HEK293 (cell line): Measurements from ENCODE around the gene MPPED2.

Experiments used
- CTCF ChIA-PET: fragments of 350-600 bp; formaldehyde crosslinking; extraction: SDS; loops from one replicate; lab custom pipeline; 2021; ENCODE audit warnings: antibody characterized with exemption; lab: Yijun Ruan, JAX
- POLR2A ChIA-PET: fragments of 300-600 bp; formaldehyde crosslinking; extraction: SDS; loops from one replicate; lab custom pipeline; 2020; ENCODE audit warnings: antibody characterized with exemption, inconsistent platforms; lab: Yijun Ruan, JAX
- H3K27ac ChIP-seq: fragments of 200-500 bp; sonication (Bioruptor generic); 2 replicates; pipeline ENCODE4 v1.5.1; 2014; ENCODE audit warnings: low read depth, low read length, control low read depth, inconsistent platforms; ENCODE audit errors: extremely low read depth
- H3K36me3 ChIP-seq, 2 experiments: fragments of 200-500 bp in 1 of 2; sonication (Bioruptor generic) in 1 of 2; 1 replicate in 1 of 2; 2 replicates in 1 of 2; pipeline ENCODE4 v1.5.1; 2014 to 2017; ENCODE audit warnings: inconsistent platforms in 2 of 2, low read length in 2 of 2; ENCODE audit not compliant: control insufficient read depth in 2 of 2, insufficient read depth in 1 of 2
- H3K4me1 ChIP-seq: fragments of 200-500 bp; sonication (Bioruptor generic); 2 replicates; pipeline ENCODE4 v1.5.1; 2014; ENCODE audit warnings: mild to moderate bottlenecking, low read length, inconsistent platforms; ENCODE audit not compliant: control insufficient read depth, insufficient read depth
- H3K4me3 ChIP-seq: 2 replicates; pipeline ENCODE4 v1.5.1; 2011; ENCODE audit warnings: low read depth, mild to moderate bottlenecking, control low read depth, low read length, moderate library complexity
- H3K9me3 ChIP-seq: fragments of 200-500 bp; sonication (Bioruptor generic); 2 replicates; pipeline ENCODE4 v1.5.1; 2014; ENCODE audit warnings: low read depth, low read length, inconsistent platforms; ENCODE audit not compliant: control insufficient read depth, insufficient read depth
- ATF2 ChIP-seq: fragments of 450-650 bp; formaldehyde crosslinking; IDR thresholded peaks from 2 replicates; pipeline ENCODE4 v1.5.1; 2016; ENCODE audit warnings: missing biosample characterization, missing genetic modification characterization, low read depth
- ELK4 ChIP-seq: IDR thresholded peaks from 2 replicates; pipeline ENCODE4 v1.6.1; 2011; ENCODE audit warnings: mild to moderate bottlenecking, low read depth, low read length, borderline replicate concordance
- HIC1 ChIP-seq: fragments of 450-650 bp; formaldehyde crosslinking; IDR thresholded peaks from 2 replicates; pipeline ENCODE4 v1.5.1; 2016; ENCODE audit warnings: missing biosample characterization, missing genetic modification characterization
- PRDM2 ChIP-seq: fragments of 450-650 bp; formaldehyde crosslinking; IDR thresholded peaks from 2 replicates; pipeline ENCODE4 v1.5.1; 2016; ENCODE audit warnings: missing biosample characterization, missing genetic modification characterization, borderline replicate concordance
- SALL2 ChIP-seq: fragments of 450-650 bp; formaldehyde crosslinking; IDR thresholded peaks from 2 replicates; pipeline ENCODE4 v1.5.0; 2017; ENCODE audit warnings: missing biosample characterization, mild to moderate bottlenecking, missing genetic modification characterization, borderline replicate concordance
- ZNF112 ChIP-seq: fragments of 450-650 bp; formaldehyde crosslinking; IDR thresholded peaks from 2 replicates; pipeline ENCODE4 v1.5.0; 2017; ENCODE audit warnings: missing biosample characterization, missing genetic modification characterization
- ZNF121 ChIP-seq: fragments of 450-650 bp; formaldehyde crosslinking; IDR thresholded peaks from 2 replicates; pipeline ENCODE4 v1.5.1; 2016; ENCODE audit warnings: missing biosample characterization, missing genetic modification characterization
- ZNF148 ChIP-seq: fragments of 450-650 bp; formaldehyde crosslinking; IDR thresholded peaks from 2 replicates; pipeline ENCODE4 v1.5.0; 2017; ENCODE audit warnings: missing biosample characterization, missing genetic modification characterization, borderline replicate concordance
- ZNF157 ChIP-seq: fragments of 450-650 bp; formaldehyde crosslinking; IDR thresholded peaks from 2 replicates; pipeline ENCODE4 v1.5.1; 2016; ENCODE audit warnings: missing biosample characterization, missing genetic modification characterization
- ZNF18 ChIP-seq: fragments of 450-650 bp; formaldehyde crosslinking; IDR thresholded peaks from 2 replicates; pipeline ENCODE4 v1.5.1; 2016; ENCODE audit warnings: missing biosample characterization, missing genetic modification characterization
- ZNF248 ChIP-seq: fragments of 450-650 bp; formaldehyde crosslinking; IDR thresholded peaks from 2 replicates; pipeline ENCODE4 v1.5.1; 2017; ENCODE audit warnings: missing biosample characterization, missing genetic modification characterization
- ZNF266 ChIP-seq: fragments of 450-650 bp; formaldehyde crosslinking; IDR thresholded peaks from 2 replicates; pipeline ENCODE4 v1.5.1; 2016; ENCODE audit warnings: missing biosample characterization, missing genetic modification characterization, low read depth
- ZNF423 ChIP-seq: fragments of 450-650 bp; formaldehyde crosslinking; IDR thresholded peaks from 2 replicates; pipeline ENCODE4 v1.5.1; 2016; ENCODE audit warnings: missing biosample characterization, missing genetic modification characterization
- ZNF560 ChIP-seq: fragments of 450-650 bp; formaldehyde crosslinking; IDR thresholded peaks from 2 replicates; pipeline ENCODE4 v1.5.1; 2017; ENCODE audit warnings: missing biosample characterization, missing genetic modification characterization, borderline replicate concordance
- ZNF629 ChIP-seq: fragments of 450-650 bp; formaldehyde crosslinking; IDR thresholded peaks from 2 replicates; pipeline ENCODE4 v1.5.1; 2017; ENCODE audit warnings: missing biosample characterization, missing genetic modification characterization

MPPED2 gene

GRCh38 chr11:30487200-30487898, 98.8 kb downstream of the MPPED2 start (continued):
- TF ChIP-seq HIC1 (tag by site-specific recombination) = no peak
- peak; percentile 84; the same call in 1 of the 2 replicates for TF ChIP-seq ZNF121 (tag by site-specific recombination)
- no peak for TF ChIP-seq ZNF423 (tag by site-specific recombination)
- TF ChIP-seq ZNF112 (tag by site-specific recombination) = no peak

GRCh38 chr11:30485756-30486155, 100.4 kb downstream of the MPPED2 start:
- Histone ChIP-seq H3K4me1 (peaks cover 11% of the 10 kb centered on the region), H3K9me3 (no peaks in the 10 kb centered on the region)
- CTCF ChIA-PET = no interaction called here
- TF ChIP-seq ELK4 (no peak), SALL2 (tag by site-specific recombination) (no peak), ZNF248 (tag by site-specific recombination) (no peak), ATF2 (no peak), ZNF148 (no peak), ZNF629 (tag by site-specific recombination) (no peak), ZNF266 (tag by site-specific recombination) (no peak), ZNF18 (tag by site-specific recombination) (no peak), ZNF560 (tag by site-specific recombination) (no peak), ZNF157 (tag by site-specific recombination) (no peak), ZNF423 (tag by site-specific recombination) (no peak), PRDM2 (no peak)

More at GRCh38 chr11:30485756-30486155, 100.4 kb downstream of the MPPED2 start:
- no peak overlapping the region for H3K4me3 ChIP-seq
- no peaks in the 10 kb centered on the region for H3K36me3 ChIP-seq
- H3K27ac ChIP-seq = no peak overlapping the region
- POLR2A ChIA-PET = no interaction called here
